ENCODE results near the gene SLC23A2. TPM values are rescaled to one million over a fixed set of nuclear protein-coding genes. Genes with fewer than 3 reads are reported as not detected.
"Not testable (repeated sequence)": the region's sequence is repeated elsewhere in the genome, so short reads cannot be mapped to it uniquely, and the experiment has no call there.

SLC23A2 gene
- total RNA-seq, 1 experiment from 2014 or later, result 16.3 TPM

DNA sequence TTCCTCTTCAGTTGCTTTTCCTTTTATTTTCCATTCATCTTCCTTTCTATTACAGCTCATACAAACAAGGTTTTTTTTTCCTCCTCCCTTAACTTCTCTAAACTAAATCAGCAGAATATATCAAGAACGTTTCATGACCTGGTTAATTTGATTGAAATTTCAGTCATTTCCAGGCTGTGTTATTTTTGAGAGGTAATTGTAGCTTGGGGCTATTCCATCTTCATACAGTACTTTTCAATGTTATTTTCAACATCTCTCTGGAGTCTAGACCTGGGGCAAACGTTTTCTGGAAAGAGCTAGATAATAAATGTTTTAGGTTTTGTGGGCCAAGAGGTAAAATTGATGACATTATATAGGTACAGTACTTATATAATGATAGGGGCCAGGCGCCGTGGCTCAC, 4.0 kb upstream of the SLC23A2 start:
- H4K20me1 ChIP-seq (ENCODE audit: insufficient read depth), result no peaks in the 10 kb centered on the region
- ChIA-PET POLR2A (no interaction called here), RAD21 (ENCODE audit: low non-redundant PET in 1 of 2, low total read pairs in 2 of 2, uncharacterized antibody in 2 of 2, unreplicated experiment in 2 of 2) (no interaction called here), CTCF (interaction anchor here (0.6 kb wide), 1 partner anchor 47 kb away, joined by 3 read pairs; no protein-coding TSS in a partner anchor)
- H3K4me1 ChIP-seq (ENCODE audit: control insufficient read depth in 1 of 2, insufficient read depth in 2 of 2, low read length in 2 of 2), result peaks cover 4 to 16% of the 10 kb centered on the region in 2 experiments; a peak in 3 of 4 replicates
- no peak for DNase-seq (ENCODE audit: low read depth, low spot score)
- TF ChIP-seq EGR1 (IDR thresholded peaks at IDR 0.05; ENCODE audit: low read depth) (no peak), YY1 (IDR thresholded peaks at IDR 0.05; ENCODE audit: extremely low read depth, insufficient replicate concordance, low read depth, low read length) (no peak), SRF (IDR thresholded peaks at IDR 0.05; ENCODE audit: low read depth) (no peak), FOSL1 (IDR thresholded peaks at IDR 0.05; ENCODE audit: low read depth) (no peak), TCF7L2 (IDR thresholded peaks at IDR 0.05; ENCODE audit: borderline replicate concordance, extremely low read depth, insufficient read depth, insufficient read length) (no peak), POLR2A (IDR thresholded peaks at IDR 0.05; ENCODE audit: borderline replicate concordance, extremely low read depth, insufficient read depth, insufficient read length) (no peak), SIN3A (IDR thresholded peaks at IDR 0.05; ENCODE audit: low read depth) (no peak), CEBPB (IDR thresholded peaks at IDR 0.05; ENCODE audit: low read depth) (no peak), ELF1 (IDR thresholded peaks at IDR 0.05; ENCODE audit: borderline replicate concordance, low read depth) (no peak), CBX3 (IDR thresholded peaks at IDR 0.05; ENCODE audit: low read depth) (no peak)
- TF ChIP-seq, protein P1, sequence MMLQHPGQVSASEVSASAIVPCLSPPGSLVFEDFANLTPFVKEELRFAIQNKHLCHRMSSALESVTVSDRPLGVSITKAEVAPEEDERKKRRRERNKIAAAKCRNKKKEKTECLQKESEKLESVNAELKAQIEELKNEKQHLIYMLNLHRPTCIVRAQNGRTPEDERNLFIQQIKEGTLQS (IDR thresholded peaks at IDR 0.05), result no peak
- no peaks in the 10 kb centered on the region for H3K27me3 ChIP-seq (ENCODE audit: insufficient read depth, low read length)
- peaks cover 6% of the 10 kb centered on the region for H3K79me2 ChIP-seq (ENCODE audit: insufficient read depth, low read length)
- BruUV-seq (replicated peaks), result no TSS peak
- no peak overlapping the region for H2AFZ ChIP-seq (ENCODE audit: low read depth, low read length, poor library complexity, severe bottlenecking)
- H3K4me2 ChIP-seq (ENCODE audit: low read length), result no peak overlapping the region
- intact Hi-C loops (cut with micrococcal nuclease), result no loop called here
- H3K9me2 ChIP-seq (ENCODE audit: insufficient read depth), result no peaks in the 10 kb centered on the region
- H3K4me3 ChIP-seq (replicated peaks in 1 of 2; ENCODE audit: low read depth in 1 of 2, low read length in 2 of 2), result no peak overlapping the region
- ATAC-seq, result no peak
- no peaks in the 10 kb centered on the region for H3K9me3 ChIP-seq (ENCODE audit: control insufficient read depth in 1 of 2, insufficient read depth in 1 of 2, low read depth in 1 of 2, low read length in 2 of 2)
- H3K36me3 ChIP-seq (ENCODE audit: control insufficient read depth in 1 of 2, insufficient read depth in 2 of 2, low read length in 2 of 2), result no peaks in the 10 kb centered on the region
- H3K27ac ChIP-seq (ENCODE audit: low read depth, low read length), result no peak overlapping the region
- H3K9ac ChIP-seq (ENCODE audit: low read length), result no peak overlapping the region

GRCh38 chr20:5004825-5005224, 3.5 kb upstream of the SLC23A2 start:
- H4K20me1 ChIP-seq (ENCODE audit: insufficient read depth); H3K9me2 ChIP-seq (ENCODE audit: insufficient read depth); BruUV-seq (replicated peaks); intact Hi-C loops (cut with micrococcal nuclease); H3K36me3 ChIP-seq (ENCODE audit: control insufficient read depth in 1 of 2, insufficient read depth in 2 of 2, low read length in 2 of 2); RAD21 ChIA-PET (ENCODE audit: low non-redundant PET in 1 of 2, low total read pairs in 2 of 2, uncharacterized antibody in 2 of 2, unreplicated experiment in 2 of 2); H3K4me2 ChIP-seq (ENCODE audit: low read length); POLR2A ChIA-PET; H2AFZ ChIP-seq (ENCODE audit: low read depth, low read length, poor library complexity, severe bottlenecking); H3K27me3 ChIP-seq (ENCODE audit: insufficient read depth, low read length); DNase-seq (ENCODE audit: low read depth, low spot score); H3K9me3 ChIP-seq (ENCODE audit: control insufficient read depth in 1 of 2, insufficient read depth in 1 of 2, low read depth in 1 of 2, low read length in 2 of 2); H3K4me3 ChIP-seq (replicated peaks in 1 of 2; ENCODE audit: low read depth in 1 of 2, low read length in 2 of 2); H3K9ac ChIP-seq (ENCODE audit: low read length); ATAC-seq; H3K27ac ChIP-seq (ENCODE audit: low read depth, low read length): not testable (repeated sequence)
- Histone ChIP-seq H3K4me1 (ENCODE audit: control insufficient read depth in 1 of 2, insufficient read depth in 2 of 2, low read length in 2 of 2) (peaks cover 9 to 21% of the 10 kb centered on the region in 2 experiments; a peak in 3 of 4 replicates), H3K79me2 (ENCODE audit: insufficient read depth, low read length) (peaks cover 11% of the 10 kb centered on the region)
- CTCF ChIA-PET, result interaction anchor here (0.6 kb wide), 1 partner anchor 46 kb away, joined by 3 read pairs; no protein-coding TSS in a partner anchor
